ENCODE data around the gene EIF3K.
A peak's percentile ranks its signal among the peaks of the same experiment; 100 is the strongest.

EIF3K gene

GRCh38 chr19:38669552-38669951 is 50.6 kb downstream of the EIF3K start:
- DNase-seq = no peak

GRCh38 chr19:38670921-38671398 is 52.0 kb downstream of the EIF3K start:
- no peak for DNase-seq

- DNase-seq = no peak
These were observed 52.7 kb downstream of the EIF3K start for GRCh38 chr19:38671654-38672053.

- no peak for DNase-seq
These were observed 54.0 kb downstream of the EIF3K start for GRCh38 chr19:38673030-38673429.

GRCh38 chr19:38674388-38675171 is 55.6 kb downstream of the EIF3K start:
- no peak for DNase-seq

GRCh38 chr19:38675611-38676010 is 56.6 kb downstream of the EIF3K start:
- DNase-seq = no peak

GRCh38 chr19:38676023-38676877 is 57.3 kb downstream of the EIF3K start:
- no peak for DNase-seq

GRCh38 chr19:38676878-38677646 is 58.1 kb downstream of the EIF3K start:
- no peak for DNase-seq

- no peak for DNase-seq
These were observed 59.4 kb downstream of the EIF3K start for GRCh38 chr19:38678217-38678890.

- no peak for DNase-seq
These were observed 60.0 kb downstream of the EIF3K start for GRCh38 chr19:38678891-38679494.

GRCh38 chr19:38679839-38680238 is 60.9 kb downstream of the EIF3K start:
- DNase-seq = no peak

GRCh38 chr19:38682195-38682867 is 63.3 kb downstream of the EIF3K start:
- DNase-seq = no peak

GRCh38 chr19:38682872-38683392 is 63.9 kb downstream of the EIF3K start:
- no peak for DNase-seq

- DNase-seq = peak; percentile 7
These were observed 64.5 kb downstream of the EIF3K start for GRCh38 chr19:38683393-38684077.

- DNase-seq = no peak
These were observed 65.3 kb downstream of the EIF3K start for GRCh38 chr19:38684078-38684861.

GRCh38 chr19:38684862-38685665 is 66.1 kb downstream of the EIF3K start:
- DNase-seq = no peak

- no peak for DNase-seq
These were observed 66.9 kb downstream of the EIF3K start for GRCh38 chr19:38685666-38686529.

GRCh38 chr19:38686530-38686888 is 67.5 kb downstream of the EIF3K start:
- DNase-seq = no peak
